HL-60 (cell line): ENCODE data around the gene TMEM106C.

ENCODE experiments used
- GABPA ChIP-seq: IDR thresholded peaks from 2 replicates; pipeline ENCODE4 v1.6.1; 2012; ENCODE audit warnings: low read depth
- POLR2AphosphoS5 ChIP-seq: IDR thresholded peaks from 2 replicates; pipeline ENCODE4 v1.6.1; 2012; ENCODE audit warnings: low read depth
- REST ChIP-seq: IDR thresholded peaks from 2 replicates; pipeline ENCODE4 v1.6.1; 2012; ENCODE audit warnings: low read depth; ENCODE audit not compliant: insufficient replicate concordance
- SPI1 ChIP-seq: IDR thresholded peaks from 2 replicates; pipeline ENCODE4 v1.6.1; 2012; ENCODE audit warnings: low read depth, mild to moderate bottlenecking, borderline replicate concordance
- TF ChIP-seq, protein P1 (sequence below): IDR thresholded peaks from one replicate; pipeline ENCODE4 v1.5.1; 2011; ENCODE audit warnings: low read length, control low read depth, inconsistent platforms; ENCODE audit not compliant: insufficient read depth

- TF ChIP-seq, protein P1, sequence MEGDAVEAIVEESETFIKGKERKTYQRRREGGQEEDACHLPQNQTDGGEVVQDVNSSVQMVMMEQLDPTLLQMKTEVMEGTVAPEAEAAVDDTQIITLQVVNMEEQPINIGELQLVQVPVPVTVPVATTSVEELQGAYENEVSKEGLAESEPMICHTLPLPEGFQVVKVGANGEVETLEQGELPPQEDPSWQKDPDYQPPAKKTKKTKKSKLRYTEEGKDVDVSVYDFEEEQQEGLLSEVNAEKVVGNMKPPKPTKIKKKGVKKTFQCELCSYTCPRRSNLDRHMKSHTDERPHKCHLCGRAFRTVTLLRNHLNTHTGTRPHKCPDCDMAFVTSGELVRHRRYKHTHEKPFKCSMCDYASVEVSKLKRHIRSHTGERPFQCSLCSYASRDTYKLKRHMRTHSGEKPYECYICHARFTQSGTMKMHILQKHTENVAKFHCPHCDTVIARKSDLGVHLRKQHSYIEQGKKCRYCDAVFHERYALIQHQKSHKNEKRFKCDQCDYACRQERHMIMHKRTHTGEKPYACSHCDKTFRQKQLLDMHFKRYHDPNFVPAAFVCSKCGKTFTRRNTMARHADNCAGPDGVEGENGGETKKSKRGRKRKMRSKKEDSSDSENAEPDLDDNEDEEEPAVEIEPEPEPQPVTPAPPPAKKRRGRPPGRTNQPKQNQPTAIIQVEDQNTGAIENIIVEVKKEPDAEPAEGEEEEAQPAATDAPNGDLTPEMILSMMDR: no peak
- TF ChIP-seq POLR2AphosphoS5 (no peak), SPI1 (no peak), REST (no peak), GABPA (no peak)
These were observed 24.8 kb upstream of the TMEM106C start for GRCh38 chr12:47938594-47938993.
